H9 (cell line): Measurements from ENCODE around the gene DDX18. TPM values are rescaled to one million over a fixed set of nuclear protein-coding genes. Genes with fewer than 3 reads are reported as not detected.

Experiments
- DNase-seq: peaks from one replicate; pipeline ENCODE4 v3.0.0-alpha.2; 2017
- H2AFZ ChIP-seq: one replicate; pipeline ENCODE4 v1.6.1; 2013; ENCODE audit warnings: mild to moderate bottlenecking, low read length, control low read depth, moderate library complexity
- H2AK5ac ChIP-seq: 2 replicates; pipeline ENCODE4 v1.6.1; 2013; ENCODE audit warnings: low read length, control low read depth, mixed read lengths; ENCODE audit not compliant: insufficient read length
- H2BK120ac ChIP-seq: one replicate; pipeline ENCODE4 v1.6.1; 2013; ENCODE audit warnings: low read depth, mild to moderate bottlenecking, low read length, control low read depth, inconsistent platforms; ENCODE audit not compliant: poor library complexity, severe bottlenecking
- H2BK12ac ChIP-seq: 2 replicates; pipeline ENCODE4 v1.6.1; 2013; ENCODE audit warnings: low read length, control low read depth, mixed read lengths, low read depth; ENCODE audit not compliant: insufficient read length
- H2BK15ac ChIP-seq: 2 replicates; pipeline ENCODE4 v1.6.1; 2013; ENCODE audit warnings: low read depth, low read length, control low read depth
- H2BK20ac ChIP-seq: one replicate; pipeline ENCODE4 v1.6.1; 2013; ENCODE audit warnings: low read depth, mild to moderate bottlenecking, low read length, control low read depth, inconsistent platforms; ENCODE audit not compliant: poor library complexity, severe bottlenecking
- H2BK5ac ChIP-seq: 2 replicates; pipeline ENCODE4 v1.6.1; 2013; ENCODE audit warnings: low read length, control low read depth, mixed read lengths; ENCODE audit not compliant: insufficient read length
- H3K14ac ChIP-seq: 2 replicates; pipeline ENCODE4 v1.6.1; 2013; ENCODE audit warnings: low read length, control low read depth; ENCODE audit not compliant: insufficient read depth
- H3K18ac ChIP-seq: 2 replicates; pipeline ENCODE4 v1.6.1; 2013; ENCODE audit warnings: low read depth, mild to moderate bottlenecking, mixed read lengths, low read length, control low read depth; ENCODE audit not compliant: insufficient read length
- H3K23ac ChIP-seq: 2 replicates; pipeline ENCODE4 v1.6.1; 2013; ENCODE audit warnings: low read length, control low read depth, mixed read lengths, low read depth; ENCODE audit not compliant: insufficient read length
- H3K23me2 ChIP-seq: 2 replicates; pipeline ENCODE4 v1.6.1; 2013; ENCODE audit warnings: low read depth, mild to moderate bottlenecking, mixed read lengths, low read length, control low read depth; ENCODE audit not compliant: insufficient read length, poor library complexity, severe bottlenecking
- H3K27ac ChIP-seq: 2 replicates; pipeline ENCODE4 v1.5.1; 2013; ENCODE audit warnings: low read length, control low read depth, mixed read lengths, low read depth; ENCODE audit not compliant: insufficient read length
- H3K27me3 ChIP-seq: 2 replicates; pipeline ENCODE4 v1.6.1; 2013; ENCODE audit warnings: low read length, control low read depth, inconsistent platforms; ENCODE audit not compliant: insufficient read depth
- H3K4ac ChIP-seq: 2 replicates; pipeline ENCODE4 v1.6.1; 2013; ENCODE audit warnings: low read depth, mild to moderate bottlenecking, control low read depth, inconsistent platforms, low read length, moderate library complexity
- H3K4me1 ChIP-seq: 2 replicates; pipeline ENCODE4 v1.6.1; 2013; ENCODE audit warnings: low read length, control low read depth, inconsistent platforms; ENCODE audit not compliant: insufficient read depth
- H3K4me2 ChIP-seq: 2 replicates; pipeline ENCODE4 v1.6.1; 2013; ENCODE audit warnings: low read length, control low read depth, mixed read lengths; ENCODE audit not compliant: insufficient read length, insufficient read depth
- H3K56ac ChIP-seq: 2 replicates; pipeline ENCODE4 v1.6.1; 2013; ENCODE audit warnings: low read depth, mild to moderate bottlenecking, mixed read lengths, low read length, control low read depth; ENCODE audit not compliant: insufficient read length
- H3K79me1 ChIP-seq: 2 replicates; pipeline ENCODE4 v1.6.1; 2013; ENCODE audit warnings: low read depth, mild to moderate bottlenecking, moderate library complexity, low read length, control low read depth, inconsistent platforms; ENCODE audit not compliant: insufficient read depth, poor library complexity, severe bottlenecking
- H3K79me2 ChIP-seq: 2 replicates; pipeline ENCODE4 v1.6.1; 2013; ENCODE audit warnings: low read length, control low read depth, inconsistent platforms; ENCODE audit not compliant: insufficient read depth
- H3K9ac ChIP-seq: 2 replicates; pipeline ENCODE4 v1.6.1; 2013; ENCODE audit warnings: low read length, control low read depth, mixed read lengths; ENCODE audit not compliant: insufficient read length; ENCODE audit errors: extremely low read depth
- H3K9me3 ChIP-seq: one replicate; pipeline ENCODE4 v1.6.1; 2013; ENCODE audit warnings: low read depth, low read length, inconsistent platforms; ENCODE audit not compliant: control insufficient read depth
- H3T11ph ChIP-seq: one replicate; pipeline ENCODE4 v1.6.1; 2013; ENCODE audit warnings: mild to moderate bottlenecking, low read length, control low read depth, inconsistent platforms
- H4K20me1 ChIP-seq: one replicate; pipeline ENCODE4 v1.6.1; 2013; ENCODE audit not compliant: control insufficient read depth, insufficient read length, insufficient read depth
- H4K5ac ChIP-seq: 2 replicates; pipeline ENCODE4 v1.6.1; 2013; ENCODE audit warnings: low read depth, mild to moderate bottlenecking, mixed read lengths, low read length, control low read depth; ENCODE audit not compliant: insufficient read length
- H4K8ac ChIP-seq: replicated peaks from 2 replicates; pipeline ENCODE4 v1.6.1; 2013; ENCODE audit warnings: low read length, control low read depth, mixed read lengths, low read depth; ENCODE audit not compliant: insufficient read length
- H4K91ac ChIP-seq: 2 replicates; pipeline ENCODE4 v1.6.1; 2013; ENCODE audit warnings: low read depth, mild to moderate bottlenecking, moderate library complexity, mixed read lengths, low read length, control low read depth; ENCODE audit not compliant: insufficient read length
- H3K27ac Mint-ChIP-seq, 3 experiments: 2 replicates in 2 of 3; 3 replicates in 1 of 3; pipeline ENCODE4 v1.8.0; 2020 to 2021; ENCODE audit warnings: mixed read lengths in 3 of 3, mild to moderate bottlenecking in 1 of 3, moderate library complexity in 1 of 3
- H3K27me3 Mint-ChIP-seq: 2 replicates; pipeline ENCODE4 v1.8.0; 2021; ENCODE audit warnings: low read depth, mild to moderate bottlenecking, moderate library complexity, mixed read lengths
- H3K36me3 Mint-ChIP-seq, 3 experiments: 2 replicates in 2 of 3; 3 replicates in 1 of 3; pipeline ENCODE4 v1.8.0; 2020 to 2021; ENCODE audit warnings: low read depth in 3 of 3, mixed read lengths in 3 of 3; ENCODE audit not compliant: insufficient read depth in 1 of 3
- H3K4me1 Mint-ChIP-seq, 2 experiments: 2 replicates each; pipeline ENCODE4 v1.8.0; 2020; ENCODE audit warnings: mixed read lengths in 2 of 2
- H3K4me3 Mint-ChIP-seq, 2 experiments: 2 replicates in 1 of 2; 3 replicates in 1 of 2; pipeline ENCODE4 v1.8.0; 2020 to 2021; ENCODE audit warnings: mild to moderate bottlenecking in 2 of 2, mixed read lengths in 2 of 2, moderate library complexity in 1 of 2
- H3K9me3 Mint-ChIP-seq, 2 experiments: 2 replicates in 1 of 2; 3 replicates in 1 of 2; pipeline ENCODE4 v1.8.0; 2020; ENCODE audit warnings: mild to moderate bottlenecking in 2 of 2, mixed read lengths in 2 of 2, moderate library complexity in 1 of 2
- WGBS: extraction: QIAGEN DNeasy Blood & Tissue Kit; methylation state at CpG from one replicate; pipeline ENCODE4 v1.1.7; 2013; ENCODE audit warnings: missing lambda C conversion rate, low lambda C conversion rate, mixed read lengths; ENCODE audit not compliant: insufficient read length; ENCODE audit errors: extremely low coverage; 5-methylcytosine and 5-hydroxymethylcytosine counted together
- total RNA-seq: library from RNA; stranded (reverse); gene quantifications from 2 replicates; pipeline ENCODE4 v1.2.1, GENCODE V29; 2021
- TF ChIP-seq, protein P1 (sequence below): fragments of 200-600 bp; sonication (generic); conservative IDR thresholded peaks from 3 replicates; pipeline ENCODE4 v1.8.0; 2021; ENCODE audit warnings: antibody characterized with exemption, mild to moderate bottlenecking

The DDX18 gene
- total RNA-seq, 1 experiment from 2014 or later = 115 TPM

DNA sequence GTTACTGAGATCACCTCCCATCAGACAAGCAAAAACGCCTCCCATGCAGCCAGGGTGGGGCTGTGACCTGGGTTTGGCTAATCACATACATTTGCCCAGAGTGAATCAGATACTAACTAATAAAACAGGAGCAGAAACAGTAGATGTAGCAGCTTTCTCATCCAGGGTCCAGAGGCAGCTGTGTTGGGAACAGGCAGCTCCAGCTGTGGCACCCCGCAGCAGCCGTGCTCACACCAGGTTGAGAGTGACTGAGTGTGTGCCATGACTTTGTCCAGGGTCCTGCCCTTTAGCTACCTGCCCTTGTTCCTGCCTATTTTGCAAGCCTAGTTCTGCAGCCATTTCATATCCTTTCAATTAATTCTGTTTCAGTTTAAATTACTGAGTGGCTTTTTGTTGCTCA is 20.5 kb downstream of the DDX18 start:
- Mint-ChIP-seq H3K4me3 (no peak overlapping the region), H3K27me3 (peaks cover 3% of the 10 kb centered on the region), H3K9me3 (no peaks in the 10 kb centered on the region), H3K27ac (no peak overlapping the region), H3K4me1 (peaks cover 2 to 8% of the 10 kb centered on the region in 2 experiments; a peak in 3 of 4 replicates), H3K36me3 (peaks cover 14 to 42% (median 25%) of the 10 kb centered on the region in 3 experiments)
- Histone ChIP-seq H2BK20ac (no peak overlapping the region), H3K18ac (no peak overlapping the region), H3K23ac (no peak overlapping the region), H3K23me2 (peaks cover 4% of the 10 kb centered on the region), H3K79me2 (no peaks in the 10 kb centered on the region), H3K4me1 (no peaks in the 10 kb centered on the region), H3K27ac (no peak overlapping the region), H3T11ph (no peak overlapping the region), H2AK5ac (no peak overlapping the region), H3K56ac (no peak overlapping the region), H3K27me3 (no peaks in the 10 kb centered on the region), H4K91ac (no peak overlapping the region), H3K9me3 (no peaks in the 10 kb centered on the region), H3K79me1 (no peaks in the 10 kb centered on the region), H3K4me2 (no peak overlapping the region), H3K4ac (no peak overlapping the region), H3K14ac (no peak overlapping the region), H4K8ac (no peak overlapping the region), H4K20me1 (no peaks in the 10 kb centered on the region), H3K9ac (no peak overlapping the region), H4K5ac (no peak overlapping the region), H2BK120ac (no peak overlapping the region), H2BK12ac (no peak overlapping the region), H2BK5ac (no peak overlapping the region), H2AFZ (no peak overlapping the region), H2BK15ac (no peak overlapping the region)
- no peak for DNase-seq
- TF ChIP-seq, protein P1, sequence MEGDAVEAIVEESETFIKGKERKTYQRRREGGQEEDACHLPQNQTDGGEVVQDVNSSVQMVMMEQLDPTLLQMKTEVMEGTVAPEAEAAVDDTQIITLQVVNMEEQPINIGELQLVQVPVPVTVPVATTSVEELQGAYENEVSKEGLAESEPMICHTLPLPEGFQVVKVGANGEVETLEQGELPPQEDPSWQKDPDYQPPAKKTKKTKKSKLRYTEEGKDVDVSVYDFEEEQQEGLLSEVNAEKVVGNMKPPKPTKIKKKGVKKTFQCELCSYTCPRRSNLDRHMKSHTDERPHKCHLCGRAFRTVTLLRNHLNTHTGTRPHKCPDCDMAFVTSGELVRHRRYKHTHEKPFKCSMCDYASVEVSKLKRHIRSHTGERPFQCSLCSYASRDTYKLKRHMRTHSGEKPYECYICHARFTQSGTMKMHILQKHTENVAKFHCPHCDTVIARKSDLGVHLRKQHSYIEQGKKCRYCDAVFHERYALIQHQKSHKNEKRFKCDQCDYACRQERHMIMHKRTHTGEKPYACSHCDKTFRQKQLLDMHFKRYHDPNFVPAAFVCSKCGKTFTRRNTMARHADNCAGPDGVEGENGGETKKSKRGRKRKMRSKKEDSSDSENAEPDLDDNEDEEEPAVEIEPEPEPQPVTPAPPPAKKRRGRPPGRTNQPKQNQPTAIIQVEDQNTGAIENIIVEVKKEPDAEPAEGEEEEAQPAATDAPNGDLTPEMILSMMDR = no peak
- WGBS = no CpG with 5 or more reads among the region's 3 CpGs
